Stimulated activated CD4-positive, alpha-beta T cell treated with anti-CD3 and anti-CD28 coated beads, Interleukin-1b, Interleukin-23, amount 100 ng/mL, for 1 hour (primary cell): ENCODE measurements around the gene FOXN4.
"Not testable (repeated sequence)": the region's sequence is repeated elsewhere in the genome, so short reads cannot be mapped to it uniquely, and the experiment has no call there.

Experiments used
- DNase-seq, 2 donors: peaks; one replicate each; pipeline ENCODE4 v3.0.0-alpha.2; 2020; ENCODE audit warnings: low read depth in 2 of 2

FOXN4 gene, protein sequence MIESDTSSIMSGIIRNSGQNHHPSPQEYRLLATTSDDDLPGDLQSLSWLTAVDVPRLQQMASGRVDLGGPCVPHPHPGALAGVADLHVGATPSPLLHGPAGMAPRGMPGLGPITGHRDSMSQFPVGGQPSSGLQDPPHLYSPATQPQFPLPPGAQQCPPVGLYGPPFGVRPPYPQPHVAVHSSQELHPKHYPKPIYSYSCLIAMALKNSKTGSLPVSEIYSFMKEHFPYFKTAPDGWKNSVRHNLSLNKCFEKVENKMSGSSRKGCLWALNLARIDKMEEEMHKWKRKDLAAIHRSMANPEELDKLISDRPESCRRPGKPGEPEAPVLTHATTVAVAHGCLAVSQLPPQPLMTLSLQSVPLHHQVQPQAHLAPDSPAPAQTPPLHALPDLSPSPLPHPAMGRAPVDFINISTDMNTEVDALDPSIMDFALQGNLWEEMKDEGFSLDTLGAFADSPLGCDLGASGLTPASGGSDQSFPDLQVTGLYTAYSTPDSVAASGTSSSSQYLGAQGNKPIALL

DNA sequence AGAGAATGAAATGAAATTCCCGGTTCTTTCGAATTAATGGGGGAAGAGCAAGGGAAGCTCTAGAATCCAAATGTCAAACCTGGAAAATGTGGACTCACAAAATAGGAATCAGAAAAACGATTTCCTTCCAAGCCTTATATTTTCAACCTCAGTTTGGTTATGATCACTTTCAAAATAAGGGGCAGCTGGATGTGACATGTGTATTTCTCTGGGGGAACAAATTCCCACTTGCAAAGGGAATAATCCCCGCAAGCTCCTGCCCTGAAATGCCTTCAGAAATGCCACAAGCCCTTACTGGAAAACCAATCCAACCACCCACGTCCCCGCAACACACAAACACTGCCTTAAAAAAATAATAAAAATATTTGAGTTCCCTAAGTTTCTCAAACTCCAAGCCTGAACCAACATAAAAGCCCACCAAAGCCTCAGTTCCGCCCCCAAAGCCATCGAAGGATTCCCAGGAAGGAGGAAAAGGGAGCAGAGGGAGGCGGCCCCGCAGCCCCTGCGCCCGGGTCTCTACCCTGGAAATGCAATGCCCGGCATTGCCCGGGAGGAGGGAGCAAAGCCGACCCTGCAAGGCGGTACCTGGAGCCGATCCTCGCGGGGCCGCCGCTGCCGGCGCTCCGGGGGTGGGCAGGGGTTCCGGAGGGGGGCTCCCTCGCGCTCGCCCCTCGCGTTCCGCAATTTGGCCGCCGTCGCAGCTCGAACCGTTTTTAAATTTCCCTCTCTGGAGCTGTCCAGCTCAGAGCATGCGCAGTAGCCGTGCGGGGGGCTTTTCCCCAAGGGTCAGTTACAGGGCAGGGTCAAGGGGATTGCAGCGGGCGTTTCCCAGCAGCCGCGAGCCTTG lies at the start of gene FOXN4:
Gene FOXN4 (minus strand): TSS at position 751 of the 847 bp plus-strand sequence. CDS start 963 bp downstream, outside the sequence.
- DNase-seq, result no peak

DNA sequence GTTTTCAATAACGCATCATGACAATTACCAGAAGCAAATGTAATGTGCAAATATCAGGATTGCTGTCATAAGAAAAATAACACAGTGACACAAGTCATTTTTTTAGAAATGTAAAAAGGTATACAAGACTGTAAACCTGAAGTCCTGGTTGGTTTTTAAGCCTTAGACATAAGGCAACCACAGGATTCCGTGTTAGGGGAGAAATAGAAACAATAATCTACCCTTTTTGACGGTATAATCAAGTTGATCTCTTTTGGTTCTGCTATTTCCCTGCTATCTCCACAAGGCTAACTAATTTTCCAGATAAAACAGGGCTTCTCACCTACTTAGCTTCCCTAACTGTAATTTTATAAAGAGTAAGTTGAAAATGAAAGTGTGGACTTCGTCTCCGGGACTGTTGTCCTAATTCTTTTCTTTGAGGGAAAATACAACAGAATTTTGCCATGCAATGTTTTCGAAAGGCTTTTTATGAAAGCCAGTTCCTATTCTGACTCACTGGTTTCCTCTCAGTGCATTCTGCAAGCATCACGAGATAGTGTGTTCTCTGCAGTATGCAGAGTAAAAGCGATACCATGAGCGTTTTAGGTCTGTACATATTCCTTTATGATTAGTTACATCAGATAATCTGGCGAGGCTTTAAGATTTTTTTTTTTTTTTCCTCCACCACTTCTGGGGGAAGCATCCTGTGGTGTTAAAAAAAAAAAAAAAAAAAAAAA lies 49.2 kb upstream of the FOXN4 start:
- DNase-seq, result no peak

GRCh38 chr12:109357032-109357431 lies 47.9 kb upstream of the FOXN4 start:
- no peak for DNase-seq

GRCh38 chr12:109356577-109356976 lies 47.5 kb upstream of the FOXN4 start:
- no peak for DNase-seq

- no peak for DNase-seq
These were observed 43.1 kb upstream of the FOXN4 start for GRCh38 chr12:109352184-109352583.

GRCh38 chr12:109347589-109347988 lies 38.5 kb upstream of the FOXN4 start, which contains the start of gene MYO1H:
TSS of gene MYO1H (plus strand) at chr12:109347900. CDS start at chr12:109347961, 61 bp downstream.
- no peak for DNase-seq

DNA sequence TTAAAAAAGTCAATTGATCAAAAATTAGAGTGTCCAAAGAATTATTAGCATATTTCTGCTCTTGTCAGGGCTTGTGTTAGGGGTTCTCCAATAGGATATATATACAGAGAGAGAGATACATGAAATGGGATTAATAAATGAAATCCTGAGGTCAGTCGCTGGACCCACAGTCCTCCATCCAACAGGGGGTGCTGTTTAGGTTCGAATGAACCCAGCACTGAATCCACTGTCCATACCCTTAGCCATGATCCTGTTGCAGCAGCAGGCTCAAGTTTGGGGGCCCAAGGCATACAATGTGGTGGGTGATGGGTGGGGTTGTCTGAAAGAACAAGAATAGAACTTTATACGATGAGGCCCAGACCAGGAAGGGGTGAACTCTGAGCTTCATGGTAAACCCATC lies 37.8 kb upstream of the FOXN4 start:
- DNase-seq, result no peak

DNA sequence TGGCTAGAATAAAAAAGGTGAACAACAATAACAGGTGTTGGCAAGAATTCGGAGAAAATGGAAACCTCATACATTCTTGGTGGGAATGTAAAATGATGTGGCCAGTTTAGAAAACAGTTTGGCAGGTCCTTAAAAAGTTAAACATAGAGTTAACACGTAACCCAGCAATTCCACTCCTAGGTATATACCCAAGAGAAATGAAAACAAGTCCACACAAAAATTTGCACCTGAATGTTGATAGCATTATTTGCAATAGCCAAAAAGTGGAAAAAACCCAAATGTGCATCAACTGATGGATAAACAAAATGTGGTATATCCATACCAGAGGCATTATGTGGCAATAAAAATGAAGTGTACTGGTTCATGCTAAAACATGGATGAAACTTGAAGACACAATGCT lies 36.3 kb upstream of the FOXN4 start:
- no peak for DNase-seq

- DNase-seq, result no peak
These were observed 34.6 kb upstream of the FOXN4 start for GRCh38 chr12:109343677-109344076.

GRCh38 chr12:109336593-109336992 lies 27.5 kb upstream of the FOXN4 start:
- DNase-seq, result no peak

GRCh38 chr12:109334887-109335286 lies 25.8 kb upstream of the FOXN4 start:
- no peak for DNase-seq

DNA sequence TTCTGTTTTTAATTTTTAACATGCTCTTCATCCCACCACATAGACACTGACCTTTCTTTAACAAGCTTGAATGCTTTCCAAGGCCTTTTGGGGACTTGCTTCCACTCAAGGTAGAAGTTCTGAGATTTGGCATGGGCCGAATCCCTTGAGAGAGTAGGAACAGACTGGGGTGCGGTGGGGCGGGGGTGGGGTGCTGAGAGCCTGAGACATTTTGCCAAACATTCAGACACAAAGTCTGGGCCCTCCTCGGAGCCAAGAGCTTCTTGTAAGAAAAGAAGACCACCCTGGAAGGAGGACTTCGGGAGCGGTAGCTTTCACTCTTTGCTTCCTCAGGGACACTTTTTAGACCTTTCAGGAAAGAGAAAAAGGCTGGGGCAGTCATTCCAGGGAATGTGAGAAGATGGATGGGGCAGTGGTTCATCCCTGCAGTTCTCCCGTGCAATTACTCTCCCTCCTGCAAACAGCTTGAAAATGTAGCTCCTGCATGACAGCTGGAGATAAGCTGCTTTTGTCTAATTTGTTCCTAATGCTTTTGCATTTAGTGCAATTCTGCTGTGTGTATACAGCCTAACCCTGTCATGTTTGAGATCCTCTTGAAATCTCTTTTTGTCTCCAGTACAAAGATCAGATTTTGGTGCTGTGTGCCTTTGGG lies 22.3 kb upstream of the FOXN4 start:
- no peak for DNase-seq

- no peak for DNase-seq
These were observed 21.5 kb upstream of the FOXN4 start for GRCh38 chr12:109330282-109331230.

DNA sequence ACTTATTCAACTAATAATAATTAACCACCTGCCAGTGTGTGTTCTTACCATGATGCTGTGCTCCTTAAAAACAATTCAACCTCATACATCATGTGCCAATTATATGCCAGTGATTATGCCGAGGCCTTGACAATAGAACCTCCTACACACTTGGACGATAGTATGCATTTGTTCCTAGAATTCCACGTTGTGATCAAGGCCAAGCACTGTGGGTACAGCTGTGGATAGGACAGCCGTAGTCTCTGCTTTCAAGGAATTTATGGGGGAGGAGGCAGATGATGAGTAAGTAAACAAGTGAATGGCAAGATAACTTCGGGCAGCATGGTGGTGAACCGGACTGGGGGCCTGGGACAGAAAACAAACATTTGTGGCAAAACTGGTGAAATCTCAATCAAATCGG lies 20.6 kb upstream of the FOXN4 start:
- DNase-seq, result no peak

GRCh38 chr12:109329003-109329402 lies 19.9 kb upstream of the FOXN4 start:
- DNase-seq, result no peak

DNA sequence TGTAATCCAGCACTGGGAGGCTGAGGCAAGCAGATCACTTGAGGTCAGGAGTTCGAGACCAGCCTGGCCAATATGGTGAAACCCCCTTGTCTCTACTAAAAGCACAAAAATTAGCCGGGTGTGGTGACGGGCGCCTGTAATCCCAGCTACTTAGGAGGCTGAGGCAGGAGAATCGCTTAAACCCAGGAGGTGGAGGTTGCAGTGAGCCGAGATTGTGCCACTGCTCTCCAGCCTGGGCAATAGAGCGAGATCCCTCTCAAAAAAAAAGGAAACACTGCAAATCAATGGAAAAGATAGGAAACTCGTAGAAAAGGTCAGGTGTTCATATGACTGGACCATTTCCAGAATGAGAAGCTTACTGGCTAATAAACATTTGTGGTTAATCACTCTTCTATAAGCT lies 12.2 kb upstream of the FOXN4 start:
- DNase-seq, result not testable (repeated sequence)

- DNase-seq, result no peak
These were observed 1.4 kb upstream of the FOXN4 start for GRCh38 chr12:109310247-109311125.

GRCh38 chr12:109309381-109310246 lies 530 bp upstream of the FOXN4 start:
- DNase-seq, result no peak
